Measurements from ENCODE around the gene THSD7B.
"Not testable (repeated sequence)": the region's sequence is repeated elsewhere in the genome, so short reads cannot be mapped to it uniquely, and the experiment has no call there.

THSD7B gene

GRCh38 chr2:136750065-136750464 lies 15.3 kb upstream of the THSD7B start:
- no peak overlapping the region for H3K4me3 ChIP-seq (ENCODE audit: low read depth, low read length)
- ChIA-PET CTCF (no interaction called here), POLR2A (no interaction called here)
- TF ChIP-seq CTCF (IDR thresholded peaks at IDR 0.05; ENCODE audit: insufficient read depth, low read length, missing control alignments), result no peak
- no peak for DNase-seq (ENCODE audit: low read depth, low spot score)

- no peak overlapping the region for H3K4me3 ChIP-seq (ENCODE audit: low read depth, low read length)
- POLR2A ChIA-PET, result no interaction called here
- no peak for DNase-seq (ENCODE audit: low read depth, low spot score)
- CTCF ChIA-PET, result no interaction called here
- no peak for TF ChIP-seq CTCF (IDR thresholded peaks at IDR 0.05; ENCODE audit: insufficient read depth, low read length, missing control alignments)
Measured at GRCh38 chr2:136751406-136751805, 13.9 kb upstream of the THSD7B start.

GRCh38 chr2:136758504-136758903 lies 6.8 kb upstream of the THSD7B start:
- CTCF ChIA-PET; DNase-seq (ENCODE audit: low read depth, low spot score); POLR2A ChIA-PET; H3K4me3 ChIP-seq (ENCODE audit: low read depth, low read length): not testable (repeated sequence)

GRCh38 chr2:136764452-136765255 lies 691 bp upstream of the THSD7B start:
- POLR2A ChIA-PET, result no interaction called here
- CTCF ChIA-PET, result no interaction called here
- H3K4me3 ChIP-seq (ENCODE audit: low read depth, low read length), result no peak overlapping the region
- no peak for DNase-seq (ENCODE audit: low read depth, low spot score)
- no peak for TF ChIP-seq CTCF (IDR thresholded peaks at IDR 0.05; ENCODE audit: insufficient read depth, low read length, missing control alignments)

- POLR2A ChIA-PET, result no interaction called here
- H3K4me3 ChIP-seq (ENCODE audit: low read depth, low read length), result no peak overlapping the region
- TF ChIP-seq CTCF (IDR thresholded peaks at IDR 0.05; ENCODE audit: insufficient read depth, low read length, missing control alignments), result no peak
- DNase-seq (ENCODE audit: low read depth, low spot score), result no peak
- CTCF ChIA-PET, result no interaction called here
Measured at GRCh38 chr2:136766073-136766404, 694 bp downstream of the THSD7B start.

- no peak overlapping the region for H3K4me3 ChIP-seq (ENCODE audit: low read depth, low read length)
- ChIA-PET POLR2A (no interaction called here), CTCF (no interaction called here)
- TF ChIP-seq CTCF (IDR thresholded peaks at IDR 0.05; ENCODE audit: insufficient read depth, low read length, missing control alignments), result no peak
- no peak for DNase-seq (ENCODE audit: low read depth, low spot score)
Measured at GRCh38 chr2:136767030-136767429, 1.7 kb downstream of the THSD7B start.

- ChIA-PET CTCF (no interaction called here), POLR2A (no interaction called here)
- H3K4me3 ChIP-seq (ENCODE audit: low read depth, low read length), result no peak overlapping the region
- no peak for TF ChIP-seq CTCF (IDR thresholded peaks at IDR 0.05; ENCODE audit: insufficient read depth, low read length, missing control alignments)
- DNase-seq (ENCODE audit: low read depth, low spot score), result no peak
Measured at GRCh38 chr2:136769871-136770270, 4.5 kb downstream of the THSD7B start.

All from AG04449 (cell line).